GM12878 (cell line): ENCODE results near the gene LDOC1.
"Not testable (repeated sequence)": the region's sequence is repeated elsewhere in the genome, so short reads cannot be mapped to it uniquely, and the experiment has no call there.

Source experiments
- BCL11A ChIP-seq: IDR thresholded peaks from 2 replicates; pipeline ENCODE4 v1.6.1; 2011; ENCODE audit warnings: low read depth, low read length
- BRCA1 ChIP-seq: IDR thresholded peaks from 2 replicates; pipeline ENCODE4 v1.6.1; 2011; ENCODE audit warnings: low read depth, low read length, improper control_type of control experiment
- CBX3 ChIP-seq: fragments of 200-600 bp; sonication (generic); IDR thresholded peaks from 2 replicates; pipeline ENCODE4 v1.6.1; 2016; ENCODE audit warnings: low read depth, borderline replicate concordance
- CEBPB ChIP-seq, 2 experiments: fragments of 150-350 bp in 1 of 2; IDR thresholded peaks; 2 replicates each; pipeline ENCODE4 v1.6.1; 2012 to 2014; ENCODE audit warnings: low read depth in 2 of 2, low read length in 2 of 2, borderline replicate concordance in 1 of 2, inconsistent platforms in 1 of 2
- CHD1 ChIP-seq: IDR thresholded peaks from 2 replicates; pipeline ENCODE4 v1.6.1; 2012; ENCODE audit warnings: low read depth, low read length, improper control_type of control experiment
- CREB1 ChIP-seq: IDR thresholded peaks from 2 replicates; pipeline ENCODE4 v1.6.1; 2012; ENCODE audit warnings: low read depth, mild to moderate bottlenecking, inconsistent platforms
- EP300 ChIP-seq, 2 experiments: fragments of 150-350 bp in 1 of 2; IDR thresholded peaks; 2 replicates each; pipeline ENCODE4 v1.6.1; 2011 to 2012; ENCODE audit warnings: low read depth in 2 of 2, low read length in 2 of 2, borderline replicate concordance in 1 of 2, improper control_type of control experiment in 1 of 2, inconsistent platforms in 1 of 2; ENCODE audit not compliant: control insufficient read depth in 1 of 2
- HDAC2 ChIP-seq: fragments of 200-600 bp; sonication (generic); IDR thresholded peaks from 2 replicates; pipeline ENCODE4 v1.6.1; 2017
- KDM1A ChIP-seq: fragments of 200-600 bp; sonication (generic); IDR thresholded peaks from 2 replicates; pipeline ENCODE4 v1.6.1; 2016; ENCODE audit warnings: borderline replicate concordance
- SP1 ChIP-seq: IDR thresholded peaks from one replicate; pipeline ENCODE4 v1.6.1; 2011; ENCODE audit warnings: low read depth, low read length
- TF ChIP-seq, protein P1 (sequence below), 3 experiments: IDR thresholded peaks in 2 of 3; conservative IDR thresholded peaks in 1 of 3; 2 replicates each; pipeline ENCODE4 v1.5.1; 2011; ENCODE audit warnings: low read depth in 3 of 3, low read length in 3 of 3, mild to moderate bottlenecking in 3 of 3, control low read depth in 2 of 3, moderate library complexity in 2 of 3, inconsistent platforms in 1 of 3, mixed read lengths in 1 of 3; ENCODE audit not compliant: control insufficient read depth in 2 of 3, insufficient read depth in 1 of 3; ENCODE audit errors: extremely low read depth in 1 of 3
- TF ChIP-seq, protein P2 (sequence below): IDR thresholded peaks from 2 replicates; pipeline ENCODE4 v1.6.1; 2011; ENCODE audit warnings: low read depth, mild to moderate bottlenecking, low read length, moderate library complexity, borderline replicate concordance; ENCODE audit errors: extremely low read depth
- TF ChIP-seq, protein P3 (sequence below): fragments of 450-650 bp; IDR thresholded peaks from 2 replicates; pipeline ENCODE4 v1.6.1; 2016; ENCODE audit warnings: mild to moderate bottlenecking, moderate library complexity, borderline replicate concordance
- TF ChIP-seq, protein P4 (sequence below): fragments of 450-650 bp; formaldehyde crosslinking; IDR thresholded peaks from 2 replicates; pipeline ENCODE4 v1.4.0; 2020; ENCODE audit warnings: mild to moderate bottlenecking, moderate library complexity

DNA sequence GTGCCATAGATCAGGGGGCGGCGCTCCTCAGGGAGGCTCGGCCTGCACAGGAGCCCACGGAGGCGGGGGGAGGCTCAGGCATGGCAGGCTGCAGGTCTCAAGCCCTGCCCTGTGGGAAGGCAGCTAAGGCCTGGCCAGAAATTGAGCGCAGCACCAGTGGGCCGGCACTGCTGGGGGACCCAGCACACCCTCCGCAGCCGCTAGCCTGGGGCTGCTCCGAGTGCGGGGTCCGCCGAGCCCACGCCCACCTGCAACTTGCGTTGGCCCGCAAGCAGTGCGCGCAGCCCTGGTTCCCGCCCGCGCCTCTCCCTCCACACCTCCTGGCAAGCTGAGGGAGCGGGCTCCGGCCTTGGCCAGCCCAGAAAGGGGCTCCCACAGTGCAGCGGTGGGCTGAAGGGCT lies 11.6 kb upstream of the LDOC1 start:
- TF ChIP-seq, protein P1, sequence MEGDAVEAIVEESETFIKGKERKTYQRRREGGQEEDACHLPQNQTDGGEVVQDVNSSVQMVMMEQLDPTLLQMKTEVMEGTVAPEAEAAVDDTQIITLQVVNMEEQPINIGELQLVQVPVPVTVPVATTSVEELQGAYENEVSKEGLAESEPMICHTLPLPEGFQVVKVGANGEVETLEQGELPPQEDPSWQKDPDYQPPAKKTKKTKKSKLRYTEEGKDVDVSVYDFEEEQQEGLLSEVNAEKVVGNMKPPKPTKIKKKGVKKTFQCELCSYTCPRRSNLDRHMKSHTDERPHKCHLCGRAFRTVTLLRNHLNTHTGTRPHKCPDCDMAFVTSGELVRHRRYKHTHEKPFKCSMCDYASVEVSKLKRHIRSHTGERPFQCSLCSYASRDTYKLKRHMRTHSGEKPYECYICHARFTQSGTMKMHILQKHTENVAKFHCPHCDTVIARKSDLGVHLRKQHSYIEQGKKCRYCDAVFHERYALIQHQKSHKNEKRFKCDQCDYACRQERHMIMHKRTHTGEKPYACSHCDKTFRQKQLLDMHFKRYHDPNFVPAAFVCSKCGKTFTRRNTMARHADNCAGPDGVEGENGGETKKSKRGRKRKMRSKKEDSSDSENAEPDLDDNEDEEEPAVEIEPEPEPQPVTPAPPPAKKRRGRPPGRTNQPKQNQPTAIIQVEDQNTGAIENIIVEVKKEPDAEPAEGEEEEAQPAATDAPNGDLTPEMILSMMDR (IDR thresholded peaks at IDR 0.05 in 2 of 3, conservative IDR thresholded peaks at IDR 0.05 in 1 of 3; ENCODE audit: control insufficient read depth in 2 of 3, extremely low read depth in 1 of 3, insufficient read depth in 1 of 3, low read depth in 3 of 3, low read length in 3 of 3): not testable (repeated sequence)
- not testable (repeated sequence) for TF ChIP-seq CEBPB (IDR thresholded peaks at IDR 0.05; ENCODE audit: borderline replicate concordance in 1 of 2, low read depth in 2 of 2, low read length in 2 of 2); EP300 (IDR thresholded peaks at IDR 0.05; ENCODE audit: borderline replicate concordance in 1 of 2, control insufficient read depth in 1 of 2, low read depth in 2 of 2, low read length in 2 of 2); SP1; CBX3; BCL11A; CREB1; KDM1A; HDAC2; CHD1; BRCA1
- TF ChIP-seq, protein P2, sequence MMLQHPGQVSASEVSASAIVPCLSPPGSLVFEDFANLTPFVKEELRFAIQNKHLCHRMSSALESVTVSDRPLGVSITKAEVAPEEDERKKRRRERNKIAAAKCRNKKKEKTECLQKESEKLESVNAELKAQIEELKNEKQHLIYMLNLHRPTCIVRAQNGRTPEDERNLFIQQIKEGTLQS: not testable (repeated sequence)
- TF ChIP-seq, protein P3, sequence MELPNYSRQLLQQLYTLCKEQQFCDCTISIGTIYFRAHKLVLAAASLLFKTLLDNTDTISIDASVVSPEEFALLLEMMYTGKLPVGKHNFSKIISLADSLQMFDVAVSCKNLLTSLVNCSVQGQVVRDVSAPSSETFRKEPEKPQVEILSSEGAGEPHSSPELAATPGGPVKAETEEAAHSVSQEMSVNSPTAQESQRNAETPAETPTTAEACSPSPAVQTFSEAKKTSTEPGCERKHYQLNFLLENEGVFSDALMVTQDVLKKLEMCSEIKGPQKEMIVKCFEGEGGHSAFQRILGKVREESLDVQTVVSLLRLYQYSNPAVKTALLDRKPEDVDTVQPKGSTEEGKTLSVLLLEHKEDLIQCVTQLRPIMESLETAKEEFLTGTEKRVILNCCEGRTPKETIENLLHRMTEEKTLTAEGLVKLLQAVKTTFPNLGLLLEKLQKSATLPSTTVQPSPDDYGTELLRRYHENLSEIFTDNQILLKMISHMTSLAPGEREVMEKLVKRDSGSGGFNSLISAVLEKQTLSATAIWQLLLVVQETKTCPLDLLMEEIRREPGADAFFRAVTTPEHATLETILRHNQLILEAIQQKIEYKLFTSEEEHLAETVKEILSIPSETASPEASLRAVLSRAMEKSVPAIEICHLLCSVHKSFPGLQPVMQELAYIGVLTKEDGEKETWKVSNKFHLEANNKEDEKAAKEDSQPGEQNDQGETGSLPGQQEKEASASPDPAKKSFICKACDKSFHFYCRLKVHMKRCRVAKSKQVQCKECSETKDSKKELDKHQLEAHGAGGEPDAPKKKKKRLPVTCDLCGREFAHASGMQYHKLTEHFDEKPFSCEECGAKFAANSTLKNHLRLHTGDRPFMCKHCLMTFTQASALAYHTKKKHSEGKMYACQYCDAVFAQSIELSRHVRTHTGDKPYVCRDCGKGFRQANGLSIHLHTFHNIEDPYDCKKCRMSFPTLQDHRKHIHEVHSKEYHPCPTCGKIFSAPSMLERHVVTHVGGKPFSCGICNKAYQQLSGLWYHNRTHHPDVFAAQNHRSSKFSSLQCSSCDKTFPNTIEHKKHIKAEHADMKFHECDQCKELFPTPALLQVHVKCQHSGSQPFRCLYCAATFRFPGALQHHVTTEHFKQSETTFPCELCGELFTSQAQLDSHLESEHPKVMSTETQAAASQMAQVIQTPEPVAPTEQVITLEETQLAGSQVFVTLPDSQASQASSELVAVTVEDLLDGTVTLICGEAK: not testable (repeated sequence)
- TF ChIP-seq, protein P4, sequence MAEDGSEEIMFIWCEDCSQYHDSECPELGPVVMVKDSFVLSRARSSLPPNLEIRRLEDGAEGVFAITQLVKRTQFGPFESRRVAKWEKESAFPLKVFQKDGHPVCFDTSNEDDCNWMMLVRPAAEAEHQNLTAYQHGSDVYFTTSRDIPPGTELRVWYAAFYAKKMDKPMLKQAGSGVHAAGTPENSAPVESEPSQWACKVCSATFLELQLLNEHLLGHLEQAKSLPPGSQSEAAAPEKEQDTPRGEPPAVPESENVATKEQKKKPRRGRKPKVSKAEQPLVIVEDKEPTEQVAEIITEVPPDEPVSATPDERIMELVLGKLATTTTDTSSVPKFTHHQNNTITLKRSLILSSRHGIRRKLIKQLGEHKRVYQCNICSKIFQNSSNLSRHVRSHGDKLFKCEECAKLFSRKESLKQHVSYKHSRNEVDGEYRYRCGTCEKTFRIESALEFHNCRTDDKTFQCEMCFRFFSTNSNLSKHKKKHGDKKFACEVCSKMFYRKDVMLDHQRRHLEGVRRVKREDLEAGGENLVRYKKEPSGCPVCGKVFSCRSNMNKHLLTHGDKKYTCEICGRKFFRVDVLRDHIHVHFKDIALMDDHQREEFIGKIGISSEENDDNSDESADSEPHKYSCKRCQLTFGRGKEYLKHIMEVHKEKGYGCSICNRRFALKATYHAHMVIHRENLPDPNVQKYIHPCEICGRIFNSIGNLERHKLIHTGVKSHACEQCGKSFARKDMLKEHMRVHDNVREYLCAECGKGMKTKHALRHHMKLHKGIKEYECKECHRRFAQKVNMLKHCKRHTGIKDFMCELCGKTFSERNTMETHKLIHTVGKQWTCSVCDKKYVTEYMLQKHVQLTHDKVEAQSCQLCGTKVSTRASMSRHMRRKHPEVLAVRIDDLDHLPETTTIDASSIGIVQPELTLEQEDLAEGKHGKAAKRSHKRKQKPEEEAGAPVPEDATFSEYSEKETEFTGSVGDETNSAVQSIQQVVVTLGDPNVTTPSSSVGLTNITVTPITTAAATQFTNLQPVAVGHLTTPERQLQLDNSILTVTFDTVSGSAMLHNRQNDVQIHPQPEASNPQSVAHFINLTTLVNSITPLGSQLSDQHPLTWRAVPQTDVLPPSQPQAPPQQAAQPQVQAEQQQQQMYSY: not testable (repeated sequence)
